GM12873 (cell line): ENCODE results near the gene ERP27.

Experiments used
- CTCF ChIP-seq: IDR thresholded peaks from 2 replicates; pipeline ENCODE4 v1.5.1; 2012; ENCODE audit warnings: low read depth, mild to moderate bottlenecking, moderate library complexity, low read length, control low read depth; ENCODE audit not compliant: insufficient read depth; ENCODE audit errors: missing control alignments

Gene ERP27

GRCh38 chr12:14960548-14961465, 22.5 kb upstream of the ERP27 start:
- no peak for TF ChIP-seq CTCF

GRCh38 chr12:14959916-14960496, 21.7 kb upstream of the ERP27 start:
- no peak for TF ChIP-seq CTCF

- no peak for TF ChIP-seq CTCF
Observed at GRCh38 chr12:14959463-14959862, 21.1 kb upstream of the ERP27 start.

- TF ChIP-seq CTCF: no peak
Observed at GRCh38 chr12:14959126-14959440, 20.7 kb upstream of the ERP27 start.

GRCh38 chr12:14958361-14959125, 20.2 kb upstream of the ERP27 start:
- no peak for TF ChIP-seq CTCF

- TF ChIP-seq CTCF: no peak
Observed at GRCh38 chr12:14957551-14958168, 19.3 kb upstream of the ERP27 start.

- TF ChIP-seq CTCF: no peak
Observed at GRCh38 chr12:14956905-14957304, 18.6 kb upstream of the ERP27 start.
